GM15510 (cell line): ENCODE results near the gene TACR1.

Source experiments
- POLR2A ChIP-seq: IDR thresholded peaks from 3 replicates; pipeline ENCODE4 v1.6.1; 2011; ENCODE audit warnings: borderline replicate concordance; ENCODE audit not compliant: insufficient read length; ENCODE audit errors: extremely low read depth

Gene TACR1

DNA sequence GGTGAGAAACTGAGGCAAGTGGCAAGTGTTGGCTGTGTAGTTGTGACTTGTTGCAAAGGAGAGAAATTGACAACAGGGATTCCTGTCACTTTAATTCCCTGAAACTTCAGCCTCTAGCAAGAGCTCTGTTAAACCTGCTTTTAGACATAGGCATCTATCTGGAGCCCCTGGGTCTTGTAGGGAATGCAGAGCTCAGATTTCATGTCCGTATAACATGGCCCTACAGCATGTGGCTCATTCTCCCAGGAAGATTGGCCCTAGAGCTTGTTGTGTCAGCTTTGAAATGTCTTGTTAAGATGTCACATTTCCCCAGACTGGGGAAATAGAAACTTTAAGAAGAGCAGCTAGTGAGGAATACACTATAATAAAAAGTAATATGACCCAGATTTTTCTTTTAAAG is 125.1 kb downstream of the TACR1 start:
- TF ChIP-seq POLR2A: no peak

- TF ChIP-seq POLR2A: no peak
Measured at GRCh38 chr2:75071766-75072165, 127.6 kb downstream of the TACR1 start.

- no peak for TF ChIP-seq POLR2A
Measured at GRCh38 chr2:75068546-75068945, 130.8 kb downstream of the TACR1 start.

DNA sequence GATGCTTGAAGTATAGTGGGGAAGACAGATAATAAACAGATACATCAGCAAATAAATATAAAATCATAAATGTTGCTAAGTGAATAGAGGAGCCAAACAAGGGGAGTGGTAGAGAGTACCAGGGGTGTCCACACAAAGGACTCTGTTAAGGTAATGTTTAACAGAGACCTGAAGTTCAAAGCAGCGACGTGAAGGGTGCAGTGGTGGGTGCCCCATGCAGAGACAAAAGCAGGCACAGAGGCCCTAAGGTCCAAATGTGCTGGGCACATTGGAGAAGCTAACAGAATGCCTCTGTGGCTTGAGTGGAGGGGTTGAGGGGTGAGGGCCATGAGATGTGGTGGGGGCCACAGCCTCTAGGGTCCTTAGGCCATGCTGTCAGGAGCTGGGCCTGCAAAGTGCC is 131.8 kb downstream of the TACR1 start:
- TF ChIP-seq POLR2A: no peak

GRCh38 chr2:75066121-75066902 is 133.0 kb downstream of the TACR1 start:
- no peak for TF ChIP-seq POLR2A

GRCh38 chr2:75065402-75066008 is 133.8 kb downstream of the TACR1 start:
- no peak for TF ChIP-seq POLR2A

DNA sequence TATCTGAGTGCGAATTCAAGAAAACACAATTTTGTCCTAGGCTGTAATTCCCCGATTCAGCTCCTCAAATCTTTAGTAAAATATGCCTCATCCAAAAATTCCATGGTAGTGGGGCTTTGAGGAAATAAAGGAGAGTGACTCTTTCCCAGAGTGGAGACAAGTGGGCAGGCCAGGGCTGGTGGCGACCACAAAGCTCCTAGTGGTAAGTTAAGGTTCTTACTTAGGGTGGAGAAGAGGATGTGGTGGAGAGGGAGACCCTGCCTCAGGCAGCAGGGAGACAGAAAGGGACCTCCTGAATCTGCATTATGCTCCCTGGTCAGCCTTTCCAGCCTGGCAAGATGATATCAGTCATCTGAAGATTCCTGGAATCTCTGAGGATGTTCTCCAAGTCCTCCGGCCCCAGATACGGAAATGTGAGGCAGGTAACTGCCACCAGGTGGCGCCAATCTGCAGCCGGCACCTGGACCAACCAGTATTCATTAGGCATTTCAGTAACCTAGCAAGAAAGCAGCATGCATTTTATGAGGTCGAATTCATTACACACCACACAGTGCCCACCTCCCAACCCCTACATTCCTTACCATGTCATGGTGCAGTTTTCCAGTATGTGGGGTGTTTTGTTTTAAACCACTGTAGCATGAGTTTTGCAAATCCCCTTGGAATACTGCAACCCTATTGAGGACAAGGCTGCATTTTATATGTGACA is 134.5 kb downstream of the TACR1 start:
- no peak for TF ChIP-seq POLR2A

DNA sequence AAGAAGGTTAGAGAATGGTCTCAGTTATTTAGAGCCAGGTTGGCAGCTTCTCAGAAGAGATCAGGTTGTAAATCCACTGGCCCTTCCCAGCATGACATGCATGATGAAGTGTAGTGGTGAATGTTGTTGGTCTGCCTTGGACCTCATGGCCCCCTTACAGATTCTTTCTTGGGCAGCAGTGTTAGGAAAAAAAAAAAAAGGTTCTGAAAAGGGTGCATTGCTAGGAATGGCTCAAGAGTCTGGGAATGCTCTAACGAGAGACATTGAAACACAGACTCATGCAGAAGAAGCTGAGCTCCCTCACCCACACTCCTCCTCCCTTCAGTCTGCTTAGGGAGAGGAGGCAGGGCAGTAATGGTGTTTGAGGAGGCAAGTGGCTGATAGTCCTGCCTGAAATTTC is 135.4 kb downstream of the TACR1 start:
- TF ChIP-seq POLR2A: no peak

- no peak for TF ChIP-seq POLR2A
Measured at GRCh38 chr2:75058427-75058826, 140.9 kb downstream of the TACR1 start.

DNA sequence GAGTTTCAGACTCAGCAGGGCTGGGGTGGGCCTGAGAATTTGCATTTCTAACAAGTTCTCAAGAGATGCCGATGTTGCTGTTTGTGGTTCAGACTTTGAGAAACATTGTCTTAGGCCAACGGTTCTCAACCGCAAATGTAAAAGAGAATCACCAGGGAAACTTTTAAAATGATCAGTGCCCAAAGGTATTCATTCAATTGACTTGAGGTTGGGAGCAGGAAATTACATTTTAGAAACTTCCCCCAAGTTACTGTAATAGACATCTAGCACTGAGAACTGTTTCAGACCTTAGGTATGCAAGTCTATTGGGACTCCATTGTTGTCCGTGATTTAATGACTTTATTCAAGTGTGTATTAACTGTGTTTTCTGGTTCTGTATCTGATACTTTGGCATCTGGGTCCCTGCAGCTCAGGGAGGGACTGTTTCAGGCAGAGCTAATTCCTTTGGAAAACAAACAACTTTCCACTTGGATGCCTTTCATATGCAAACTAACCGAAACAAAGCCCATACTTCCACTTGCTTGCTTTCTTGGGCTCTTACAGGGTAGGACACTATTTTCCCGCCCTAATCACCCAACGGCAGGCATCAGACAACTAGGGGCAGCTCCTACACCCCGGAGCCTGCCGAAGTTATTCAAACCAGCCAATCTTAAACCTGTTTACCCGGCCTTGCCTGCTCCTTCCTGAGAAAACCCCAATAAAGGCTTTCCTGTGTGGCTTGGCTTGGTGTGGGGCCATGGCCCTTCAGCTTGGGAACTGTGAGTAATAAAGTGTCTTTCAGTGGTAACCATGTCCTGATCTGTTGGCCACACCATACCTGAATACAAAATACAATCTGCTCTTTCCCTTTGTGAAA is 143.3 kb downstream of the TACR1 start:
- TF ChIP-seq POLR2A: no peak

DNA sequence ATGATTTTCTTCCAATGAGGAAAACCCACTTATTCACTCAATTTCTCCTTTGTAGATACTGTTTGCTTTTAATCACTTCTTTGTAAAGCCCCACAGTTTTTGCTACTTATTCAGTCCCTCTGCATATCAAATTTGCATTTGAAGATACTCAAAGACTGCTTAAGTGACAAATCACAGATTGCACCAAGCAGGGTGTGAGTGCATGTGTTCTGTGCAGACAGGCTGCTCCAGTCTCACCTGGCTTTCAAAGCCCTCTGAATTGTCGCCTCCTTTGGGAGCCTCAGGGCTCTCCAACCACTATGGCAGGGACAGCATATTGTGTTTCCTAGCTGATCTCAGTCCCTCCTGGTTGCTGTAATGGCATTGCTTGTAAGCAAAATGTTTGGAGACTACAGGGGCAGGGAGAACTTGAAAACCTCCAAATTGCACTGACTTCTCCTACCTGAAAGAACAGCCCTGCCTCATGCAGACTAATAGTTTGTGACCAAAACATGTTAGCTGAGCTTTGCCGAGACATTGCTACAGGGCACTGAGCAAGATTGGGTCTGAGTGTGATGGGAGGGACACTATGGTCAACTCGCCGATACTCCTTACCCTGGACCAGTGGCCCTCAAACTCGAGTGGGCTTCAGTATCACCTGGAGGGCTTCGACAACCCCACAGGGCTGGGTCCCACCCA is 144.0 kb downstream of the TACR1 start:
- TF ChIP-seq POLR2A: no peak

GRCh38 chr2:75054296-75054695 is 145.0 kb downstream of the TACR1 start:
- TF ChIP-seq POLR2A: no peak

- TF ChIP-seq POLR2A: no peak
Measured at GRCh38 chr2:75053484-75054112, 145.7 kb downstream of the TACR1 start.
